Ovary (tissue), 9 donors: ENCODE results near the gene BEST2. TPM values are rescaled to one million over a fixed set of nuclear protein-coding genes. Genes with fewer than 3 reads are reported as not detected.

Experiments used
- DNase-seq, 5 donors: peaks; one replicate each; pipeline ENCODE4 v3.0.0-alpha.2; 2019 to 2020
- H3K27ac ChIP-seq, 2 donors: fragments of 200-600 bp; one replicate each; pipeline versions ENCODE4 v1.5.1 to v1.8.0; 2019 to 2022
- H3K27me3 ChIP-seq: fragments of 200-600 bp; one replicate; pipeline ENCODE4 v1.8.0; 2022
- H3K36me3 ChIP-seq: fragments of 200-600 bp; sonication (generic); one replicate; pipeline ENCODE4 v1.5.1; 2019
- H3K4me1 ChIP-seq: one replicate; pipeline ENCODE4 v1.8.1; 2013; ENCODE audit warnings: mild to moderate bottlenecking, moderate library complexity; ENCODE audit not compliant: insufficient read depth
- H3K4me3 ChIP-seq: fragments of 200-600 bp; sonication (generic); one replicate; pipeline ENCODE4 v1.5.1; 2017
- H3K9me3 ChIP-seq, 2 donors: fragments of 200-600 bp in 1 of 2; sonication (generic) in 1 of 2; one replicate each; pipeline versions ENCODE4 v1.5.1 to v1.8.1; 2013 to 2019; ENCODE audit warnings: mild to moderate bottlenecking in 1 of 2, moderate library complexity in 1 of 2
- EP300 ChIP-seq: sonication (generic); formaldehyde crosslinking; IDR thresholded peaks from one replicate; pipeline ENCODE4 v1.6.1; 2017; ENCODE audit warnings: antibody characterized with exemption
- POLR2A ChIP-seq: fragments of 450-650 bp; IDR thresholded peaks from one replicate; pipeline ENCODE4 v1.6.1; 2017; ENCODE audit warnings: antibody characterized with exemption, mild to moderate bottlenecking, moderate library complexity
- WGBS, 3 donors: extraction: QIAGEN DNeasy Blood & Tissue Kit in 1 of 3; methylation state at CpG; one replicate each; pipeline versions ENCODE4 v1.1.5 to v1.1.7; 2013 to 2017; 5-methylcytosine and 5-hydroxymethylcytosine counted together
- intact Hi-C, 4 donors: fragments of 100-400 bp; cut with DNase I; formaldehyde crosslinking; loops; one replicate each; pipeline versions ENCODE4 v1.11.0 to v1.15.1; 2022 to 2023
- polyA plus RNA-seq, 2 donors: library from polyadenylated mRNA; stranded (reverse); fragments of 200-250 nt in 1 of 2; fragments of 350-450 nt in 1 of 2; fragmentation: Illumina TruSeq in 1 of 2; extraction: RNeasy Lipid Tissue Mini Kit (QIAGEN cat#74804) in 1 of 2; gene quantifications; one replicate each; pipeline ENCODE4 v1.2.3, GENCODE V29; 2013 to 2014
- total RNA-seq, 7 donors: library from RNA; depleted of rRNA in 2 of 7; stranded (reverse); fragments of >200 nt in 2 of 7; fragmentation: NEBNext Ultra II Directional in 3 of 7; extraction: Animal tissue kit (Norgen Biotek cat#: 25700) in 3 of 7; gene quantifications; one replicate each; pipeline versions ENCODE4 v1.1.0 to v1.2.4, GENCODE V29; 2016 to 2023
- TF ChIP-seq, protein P1 (sequence below), 3 donors: fragments of 450-650 bp in 2 of 3; fragments of 200-600 bp in 1 of 3; IDR thresholded peaks; one replicate each; pipeline versions ENCODE4 v1.5.1 to v1.8.0; 2016 to 2022; ENCODE audit warnings: antibody characterized with exemption in 3 of 3, mild to moderate bottlenecking in 1 of 3
- donor health status: DM: no; HTN: no; CAD: no; lungs with moderate emphysema.
- donor health status: DM: no; HTN: no; CAD: no.
- donor health status: Bipolar disorder and iron deficiency.
- donor health status: DM: yes; HTN: yes; CAD: no.
- donor health status: DM: no; HTN: no; CAD: no.
- donor health status: DM: yes; HTN: yes; CAD: no.

BEST2 gene
- total and polyA plus RNA-seq, 9 donors: not detected

DNA sequence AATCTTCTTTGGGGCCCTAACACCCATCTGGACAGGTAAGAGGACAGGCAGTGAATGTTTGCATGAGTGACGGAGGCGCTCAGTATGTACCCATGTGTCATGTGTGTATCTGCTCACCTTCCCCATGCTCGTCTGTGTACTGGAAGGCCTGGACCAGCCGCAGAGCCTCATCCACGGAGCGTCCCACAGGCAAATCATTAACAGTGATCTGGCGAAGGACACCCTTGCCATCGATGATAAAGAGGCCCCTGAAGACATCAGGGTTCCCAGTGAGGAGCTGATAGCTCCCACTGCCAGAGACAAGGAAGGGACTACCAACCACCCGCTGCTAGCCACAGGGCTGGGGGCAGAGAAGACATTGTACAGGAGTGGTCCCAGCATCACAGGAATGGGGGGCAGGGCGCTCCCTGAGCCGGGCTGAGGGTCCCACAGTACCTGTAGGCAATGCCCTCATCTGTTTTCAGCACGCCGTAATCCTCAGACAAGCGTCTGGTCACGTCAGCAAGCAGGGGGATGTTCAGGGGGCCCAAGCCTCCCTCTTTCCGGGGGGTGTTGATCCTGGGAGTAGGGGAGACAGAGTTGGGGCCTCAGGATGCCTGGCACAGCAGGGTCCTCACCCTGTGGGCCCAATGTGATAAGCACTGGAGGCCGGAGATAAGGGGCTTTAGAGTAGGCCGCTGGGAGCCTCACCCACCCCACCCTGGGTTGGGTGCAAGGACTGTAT, 48.3 kb downstream of the BEST2 start:
- DNase-seq: peak in 2 of 5 donors; percentile 25 to 29
- no peaks in the 10 kb centered on the region for H3K27me3 ChIP-seq
- no peak overlapping the region for H3K27ac ChIP-seq
- 83 to 87% (median 83%) methylated on average over 18 of the region's 18 CpGs for WGBS, 3 donors
- intact Hi-C loops: loop anchor here (5.0 kb wide), 2 partner anchors 33 to 38 kb away; no protein-coding TSS in a partner anchor
- H3K36me3 ChIP-seq: no peaks in the 10 kb centered on the region
- TF ChIP-seq EP300 (no peak), POLR2A (no peak)
- TF ChIP-seq, protein P1, sequence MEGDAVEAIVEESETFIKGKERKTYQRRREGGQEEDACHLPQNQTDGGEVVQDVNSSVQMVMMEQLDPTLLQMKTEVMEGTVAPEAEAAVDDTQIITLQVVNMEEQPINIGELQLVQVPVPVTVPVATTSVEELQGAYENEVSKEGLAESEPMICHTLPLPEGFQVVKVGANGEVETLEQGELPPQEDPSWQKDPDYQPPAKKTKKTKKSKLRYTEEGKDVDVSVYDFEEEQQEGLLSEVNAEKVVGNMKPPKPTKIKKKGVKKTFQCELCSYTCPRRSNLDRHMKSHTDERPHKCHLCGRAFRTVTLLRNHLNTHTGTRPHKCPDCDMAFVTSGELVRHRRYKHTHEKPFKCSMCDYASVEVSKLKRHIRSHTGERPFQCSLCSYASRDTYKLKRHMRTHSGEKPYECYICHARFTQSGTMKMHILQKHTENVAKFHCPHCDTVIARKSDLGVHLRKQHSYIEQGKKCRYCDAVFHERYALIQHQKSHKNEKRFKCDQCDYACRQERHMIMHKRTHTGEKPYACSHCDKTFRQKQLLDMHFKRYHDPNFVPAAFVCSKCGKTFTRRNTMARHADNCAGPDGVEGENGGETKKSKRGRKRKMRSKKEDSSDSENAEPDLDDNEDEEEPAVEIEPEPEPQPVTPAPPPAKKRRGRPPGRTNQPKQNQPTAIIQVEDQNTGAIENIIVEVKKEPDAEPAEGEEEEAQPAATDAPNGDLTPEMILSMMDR (IDR thresholded peaks at IDR 0.05): no peak
- peaks cover 4% of the 10 kb centered on the region for H3K4me1 ChIP-seq
- no peaks in the 10 kb centered on the region for H3K9me3 ChIP-seq
- H3K4me3 ChIP-seq: no peak overlapping the region

DNA sequence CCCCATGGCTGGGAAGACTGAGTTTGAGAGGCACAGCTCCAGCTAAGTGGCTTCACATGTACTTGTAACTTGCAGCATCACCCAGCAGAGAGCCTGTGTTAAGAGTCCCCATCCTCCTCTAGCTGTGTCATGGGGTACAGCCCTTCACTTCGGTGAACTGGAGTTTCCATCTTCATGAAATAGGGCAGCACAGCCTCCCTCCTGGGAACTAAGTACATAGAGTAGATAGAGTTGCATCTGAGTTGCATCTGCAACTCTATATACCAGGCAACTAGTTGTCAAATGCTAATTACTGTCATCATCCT, 48.8 kb downstream of the BEST2 start:
- WGBS, 3 donors: 50 to 75% (median 73%) methylated on average over 1 of the region's 1 CpG
- Histone ChIP-seq H3K27ac (no peak overlapping the region), H3K9me3 (no peaks in the 10 kb centered on the region), H3K36me3 (no peaks in the 10 kb centered on the region), H3K27me3 (no peaks in the 10 kb centered on the region), H3K4me3 (peak overlapping the region; percentile 78), H3K4me1 (peaks cover 4% of the 10 kb centered on the region)
- intact Hi-C loops: loop anchor here in 3 of 4 donors (5.0 kb wide), 1 partner anchor 33 kb away; no protein-coding TSS in a partner anchor
- no peak for DNase-seq
- TF ChIP-seq, protein P1 (IDR thresholded peaks at IDR 0.05): no peak
- no peak for TF ChIP-seq POLR2A
- no peak for TF ChIP-seq EP300

DNA sequence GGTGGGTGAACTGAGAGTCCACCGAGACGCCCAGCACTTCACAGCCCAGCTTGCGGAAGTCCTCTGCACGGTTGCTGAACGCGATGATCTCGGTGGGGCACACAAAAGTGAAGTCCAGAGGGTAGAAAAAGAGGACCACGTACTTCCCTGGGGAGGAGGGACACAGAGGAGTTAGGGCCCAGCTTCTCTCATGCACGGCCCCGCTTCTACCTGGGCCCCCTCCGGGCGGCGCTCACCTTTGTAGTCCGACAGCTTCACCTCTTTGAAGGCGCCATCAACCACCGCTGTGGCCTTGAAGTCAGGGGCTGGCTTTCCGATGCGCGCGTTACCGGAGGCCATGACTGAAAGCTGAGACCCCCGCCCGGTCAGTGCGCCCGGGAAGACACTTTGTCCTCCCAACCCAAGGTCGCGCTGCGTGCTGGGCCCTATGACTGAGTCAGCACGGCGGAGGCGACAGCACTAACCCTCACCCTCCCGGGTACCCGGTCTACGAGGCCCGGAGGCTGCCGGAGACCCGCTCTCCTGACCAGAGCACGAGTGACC, 49.4 kb downstream of the BEST2 start:
- H3K36me3 ChIP-seq: no peaks in the 10 kb centered on the region
- peaks cover 4% of the 10 kb centered on the region for H3K4me1 ChIP-seq
- H3K4me3 ChIP-seq: peak overlapping the region; percentile 78
- H3K9me3 ChIP-seq: no peaks in the 10 kb centered on the region
- WGBS, 3 donors: 2 to 5% (median 4%) methylated on average over 36 to 38 of the region's 38 CpGs
- peak in 2 of 5 donors; percentile 48 to 54 for DNase-seq
- TF ChIP-seq, protein P1 (IDR thresholded peaks at IDR 0.05): peak in 1 of 3 donors; percentile 3
- TF ChIP-seq POLR2A (no peak), EP300 (no peak)
- intact Hi-C loops: loop anchor here in 3 of 4 donors (5.0 kb wide), 1 partner anchor 34 kb away; no protein-coding TSS in a partner anchor
- no peaks in the 10 kb centered on the region for H3K27me3 ChIP-seq
- H3K27ac ChIP-seq: peak overlapping the region; percentile 44 to 75

DNA sequence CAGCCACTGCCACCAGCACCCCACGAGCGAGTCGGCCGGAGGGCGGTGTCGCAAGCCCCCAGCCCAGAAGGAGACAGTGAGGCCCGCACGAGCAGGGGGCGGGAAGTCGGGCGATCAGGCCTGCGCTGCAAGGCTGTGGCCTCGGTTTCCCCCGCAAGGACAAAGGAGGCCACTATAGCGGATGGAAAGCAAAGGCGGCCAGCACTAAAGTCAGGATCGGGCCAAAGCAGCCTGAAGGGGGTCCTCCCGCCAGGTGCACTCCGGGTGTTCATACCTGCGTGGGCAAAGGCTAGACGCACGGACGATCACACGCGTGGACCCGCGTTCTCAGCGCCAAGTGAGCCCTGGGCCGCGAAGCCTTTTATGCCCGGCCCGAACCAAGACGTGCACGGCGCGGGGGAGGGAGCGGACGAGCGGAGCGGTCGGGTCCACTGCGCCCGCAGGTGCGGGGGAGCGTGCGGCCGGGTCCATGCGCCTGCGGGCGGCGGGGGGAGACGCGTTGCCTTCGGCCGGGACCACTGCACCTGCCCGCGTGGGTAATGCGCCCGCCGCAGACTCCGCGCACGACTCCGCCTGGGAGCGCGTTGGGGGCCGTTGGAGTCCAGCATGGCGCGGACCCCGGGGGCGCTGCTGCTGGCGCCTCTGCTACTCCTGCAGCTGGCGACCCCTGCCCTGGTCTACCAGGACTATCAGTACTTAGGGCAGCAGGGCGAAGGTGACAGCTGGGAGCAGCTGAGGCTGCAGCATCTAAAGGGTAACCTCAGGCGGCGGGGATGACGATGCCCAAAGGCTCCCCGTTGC, 50.1 kb downstream of the BEST2 start, which contains the start of the genes PRDX2 and THSD8:
Gene PRDX2, minus strand, starts transcription at position 335 of the 801 bp plus-strand sequence. CDS start 539 bp downstream, outside the sequence.
Gene THSD8, plus strand, starts transcription at position 604 of the 801 bp plus-strand sequence. Its CDS starts 3 bp downstream, at position 607.
- Histone ChIP-seq H3K4me1 (peaks cover 6% of the 10 kb centered on the region), H3K27me3 (no peaks in the 10 kb centered on the region), H3K4me3 (peak within 1 kb of the TSS; percentile 78), H3K9me3 (no peaks in the 10 kb centered on the region), H3K27ac (peak within 1 kb of the TSS; percentile 44 to 75), H3K36me3 (no peaks in the 10 kb centered on the region)
- peak; percentile 68 for TF ChIP-seq POLR2A
- TF ChIP-seq, protein P1 (IDR thresholded peaks at IDR 0.05): peak in 1 of 3 donors; percentile 16
- TF ChIP-seq EP300: no peak
- peak; percentile 83 to 92 (median 88) for DNase-seq
- WGBS, 3 donors: 0 to 1% (median 0%) methylated on average over 23 to 78 of the region's 78 CpGs
- intact Hi-C loops: loop anchor here in 3 of 4 donors (5.0 kb wide), 1 partner anchor 34 kb away; no protein-coding TSS in a partner anchor
